HG03378 (cell line): ENCODE results near the gene SH3PXD2B.
"Not testable (repeated sequence)": the region's sequence is repeated elsewhere in the genome, so short reads cannot be mapped to it uniquely, and the experiment has no call there.

Experiments used
- ATAC-seq: cut with Tn5 transposase; IDR thresholded peaks from one replicate; pipeline ENCODE4 v1.9.1; 2021; ENCODE audit warnings: mild to moderate bottlenecking, moderate library complexity; ENCODE audit not compliant: unreplicated experiment

The SH3PXD2B gene

DNA sequence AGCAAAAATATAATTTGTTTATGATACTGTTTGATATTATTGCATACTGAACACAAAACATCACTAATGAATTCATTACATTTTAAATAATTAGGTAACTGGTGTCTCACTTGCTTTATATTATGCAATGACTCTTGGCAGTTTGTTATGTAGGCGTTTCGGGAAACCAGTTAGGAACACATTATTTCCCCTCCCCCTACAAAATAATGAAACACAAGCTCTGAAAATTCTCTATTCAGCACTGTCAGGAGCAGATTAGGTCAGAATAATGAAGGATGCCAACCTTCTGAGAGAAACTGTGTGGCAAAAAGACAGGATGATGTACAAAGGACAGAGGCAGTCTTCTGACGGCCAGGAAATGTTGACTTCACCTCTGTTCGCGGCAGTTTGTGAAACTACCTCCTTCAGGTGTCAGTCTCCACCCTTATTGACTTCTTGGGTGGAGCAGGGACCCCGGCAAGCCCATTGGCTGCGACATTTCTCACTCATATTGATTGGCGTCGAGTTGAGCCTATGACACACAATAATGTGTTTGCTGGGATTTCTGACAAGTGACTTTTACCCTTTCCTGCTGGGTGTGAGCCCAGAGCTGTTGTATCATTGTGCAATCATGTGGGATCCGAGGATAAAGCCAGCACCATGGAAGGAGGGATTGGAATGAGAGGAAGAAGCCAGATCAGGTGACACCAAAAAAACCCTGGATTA, 33.9 kb downstream of the SH3PXD2B start:
- ATAC-seq, result no peak

DNA sequence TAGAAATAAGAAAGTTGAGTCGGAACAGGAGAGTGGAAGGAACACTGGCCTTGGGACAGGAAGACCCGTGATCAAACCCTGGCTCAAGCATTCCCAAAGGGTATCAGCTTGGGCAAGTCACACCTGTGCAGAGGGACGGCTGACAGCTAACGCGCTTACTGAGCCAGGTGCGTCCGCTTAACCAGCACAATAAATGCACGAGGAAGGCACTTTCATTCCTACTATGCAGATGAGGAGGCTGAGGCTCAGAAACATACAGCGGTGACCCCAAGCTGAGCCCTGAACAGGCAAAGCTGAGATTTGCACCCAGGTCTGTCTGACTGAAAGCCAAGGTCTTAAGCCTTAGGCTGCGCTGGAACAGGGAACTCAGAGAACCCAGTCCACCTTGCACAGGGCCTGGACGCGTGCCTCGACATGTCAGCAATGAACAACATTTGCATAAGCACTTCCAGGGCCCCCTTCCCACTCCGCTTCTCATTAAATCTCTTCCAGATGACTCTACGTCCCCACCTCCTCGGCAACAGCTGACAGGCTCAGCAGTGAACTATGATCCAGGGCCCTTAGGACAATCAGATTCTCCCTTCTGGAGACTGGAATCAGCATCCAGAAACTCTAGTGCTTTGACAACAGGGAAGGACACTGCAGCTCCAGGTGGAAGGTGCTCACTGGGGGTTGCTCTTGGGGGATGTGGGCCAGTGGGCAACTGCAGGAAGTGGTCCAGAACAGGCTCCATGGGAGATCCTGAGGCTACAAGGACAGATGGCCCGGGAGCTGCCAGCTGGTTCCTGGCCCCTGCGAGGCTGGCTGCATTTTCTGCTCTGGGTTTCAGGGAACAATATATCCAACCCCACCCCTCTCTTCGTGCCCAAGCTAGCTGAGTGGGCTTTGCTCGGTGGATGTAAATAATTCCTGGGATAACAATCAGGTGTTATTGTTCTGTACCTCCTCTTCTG, 35.2 kb downstream of the SH3PXD2B start:
- ATAC-seq, result no peak

GRCh38 chr5:172417983-172418630, 36.2 kb downstream of the SH3PXD2B start:
- no peak for ATAC-seq

- ATAC-seq, result no peak
Measured at GRCh38 chr5:172417130-172417841, 37.0 kb downstream of the SH3PXD2B start.

GRCh38 chr5:172415362-172416275, 38.7 kb downstream of the SH3PXD2B start:
- ATAC-seq, result no peak

- ATAC-seq, result no peak
Measured at GRCh38 chr5:172414531-172415361, 39.6 kb downstream of the SH3PXD2B start.

DNA sequence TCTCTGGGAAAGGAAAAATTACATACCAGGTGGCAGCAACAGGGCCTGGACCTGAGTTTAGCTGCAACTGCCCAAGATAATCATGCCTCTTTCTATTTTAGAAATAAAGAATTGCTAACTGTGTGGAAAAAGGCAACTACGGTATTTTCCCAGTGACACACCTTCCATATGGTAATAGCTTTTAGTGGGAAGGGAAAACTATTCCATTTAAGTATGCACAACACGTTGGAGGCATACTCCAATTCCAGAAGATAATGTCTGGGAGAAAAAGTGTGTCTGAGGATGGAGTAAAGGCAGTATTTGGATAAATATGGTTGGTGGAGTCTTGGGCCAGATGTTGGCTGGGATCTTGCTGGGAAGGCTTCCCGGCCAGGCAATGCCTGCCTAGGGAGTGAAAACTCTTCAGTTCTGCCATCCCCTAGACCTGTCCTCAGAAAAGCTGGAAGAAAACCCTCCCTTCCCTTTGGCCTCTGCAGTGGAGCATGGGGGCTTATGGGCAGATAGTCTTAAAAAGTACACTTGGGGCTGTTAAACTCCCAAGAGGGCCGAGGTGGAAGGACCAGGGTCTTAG, 40.6 kb downstream of the SH3PXD2B start:
- ATAC-seq, result no peak

DNA sequence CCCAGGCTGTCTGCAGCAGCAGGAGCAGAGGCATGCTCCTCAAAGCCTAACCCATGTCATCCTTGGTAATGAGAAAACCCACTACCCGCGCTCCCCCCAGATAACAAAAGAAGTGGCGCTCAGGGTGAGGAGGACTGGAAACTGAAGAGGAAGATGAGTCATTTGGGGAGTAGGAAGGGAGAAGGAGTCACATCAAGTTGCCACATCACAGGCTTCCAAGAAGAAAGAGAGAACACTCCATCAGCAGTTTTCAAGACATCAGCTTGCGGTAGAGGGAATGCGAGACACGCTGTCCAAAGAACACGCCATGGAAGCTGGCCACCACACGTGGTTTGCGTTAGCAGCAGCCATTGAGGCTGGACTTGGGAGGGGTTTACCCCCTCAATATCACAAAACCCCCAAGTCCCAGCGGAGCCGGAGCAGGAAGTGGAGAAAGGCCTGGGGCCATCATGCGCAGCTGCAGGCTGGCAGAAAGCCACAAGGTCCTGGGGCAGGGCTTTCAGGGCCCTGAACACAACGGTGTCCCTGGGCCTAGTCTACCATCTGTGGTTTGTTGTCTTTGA, 41.5 kb downstream of the SH3PXD2B start:
- no peak for ATAC-seq

GRCh38 chr5:172411484-172412072, 42.7 kb downstream of the SH3PXD2B start:
- ATAC-seq, result no peak

DNA sequence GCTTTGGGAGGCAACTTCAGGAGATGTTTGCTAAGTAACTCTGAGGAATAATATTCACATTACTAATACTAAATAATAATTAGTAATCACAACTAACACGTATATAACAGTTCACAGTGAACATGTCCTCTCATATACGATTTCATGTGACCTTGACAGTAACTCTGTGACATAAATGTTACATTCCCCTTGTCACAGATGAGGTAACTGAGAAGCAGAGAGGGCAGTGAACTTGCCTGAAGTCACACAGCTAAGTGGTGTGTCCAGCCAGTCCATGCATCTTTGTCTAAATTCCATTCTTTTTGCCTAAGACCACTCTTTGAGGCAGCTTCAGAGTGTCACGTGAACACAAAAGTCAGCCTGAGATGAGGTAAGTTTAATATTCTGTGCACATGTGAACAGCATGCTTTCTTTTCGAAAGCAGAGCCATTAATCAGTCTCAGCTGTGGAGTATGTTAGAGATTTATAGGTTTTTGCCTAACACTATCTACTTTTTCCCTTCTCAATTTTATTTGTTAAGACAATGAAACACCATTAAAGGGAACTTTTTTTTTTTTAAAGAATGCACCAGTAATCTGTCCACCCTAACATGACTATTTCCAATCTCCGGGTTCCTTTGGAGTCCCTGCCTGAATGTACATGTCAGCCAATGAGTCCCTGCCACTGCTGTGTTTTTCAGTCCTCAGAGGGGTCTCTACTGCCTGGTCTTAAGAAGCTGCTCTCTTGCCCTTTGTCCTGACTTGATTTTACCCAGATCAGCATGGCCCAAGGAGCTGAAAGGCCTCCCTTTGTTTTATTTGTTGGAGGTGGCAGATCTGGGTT, 43.5 kb downstream of the SH3PXD2B start:
- ATAC-seq, result no peak

GRCh38 chr5:172410160-172410559, 44.2 kb downstream of the SH3PXD2B start:
- ATAC-seq, result no peak

DNA sequence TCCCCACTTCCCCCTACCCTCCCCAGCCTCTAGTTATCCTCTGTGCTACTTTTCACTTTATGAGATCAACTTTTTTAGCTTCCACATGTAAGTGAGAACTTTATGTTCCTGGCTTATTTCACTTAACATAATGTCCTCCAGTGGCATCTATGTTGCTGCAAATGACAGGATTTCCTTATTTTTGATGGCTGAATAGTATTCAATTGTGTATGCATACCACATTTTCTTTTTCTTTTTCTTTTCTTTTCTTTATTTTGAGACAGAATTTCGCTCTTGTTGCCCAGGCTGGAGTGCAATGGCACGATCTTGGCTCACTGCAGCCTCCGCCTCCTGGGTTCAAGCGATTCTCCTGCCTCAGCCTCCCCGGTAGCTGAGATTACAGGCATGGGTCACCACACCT, 44.8 kb downstream of the SH3PXD2B start:
- not testable (repeated sequence) for ATAC-seq

DNA sequence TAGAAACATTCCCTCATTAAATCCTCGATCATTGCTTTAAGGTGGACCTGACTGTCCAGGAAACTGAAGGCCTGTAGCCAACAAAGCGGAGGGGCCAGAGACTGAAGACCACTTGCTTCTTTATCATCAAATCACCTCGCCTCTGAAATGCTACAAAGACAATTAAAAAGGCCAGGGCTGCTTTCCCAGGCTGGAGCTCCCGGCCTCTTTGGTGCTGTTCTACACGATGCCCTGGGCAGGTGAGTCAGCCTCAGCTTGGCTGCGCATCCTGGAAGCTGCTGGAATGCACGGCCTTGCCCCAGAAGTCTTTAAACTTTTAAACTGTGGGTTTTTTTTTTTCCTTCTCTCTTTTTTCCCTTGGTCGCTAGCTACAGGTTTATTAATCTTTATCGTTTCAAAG, 46.5 kb downstream of the SH3PXD2B start:
- no peak for ATAC-seq

DNA sequence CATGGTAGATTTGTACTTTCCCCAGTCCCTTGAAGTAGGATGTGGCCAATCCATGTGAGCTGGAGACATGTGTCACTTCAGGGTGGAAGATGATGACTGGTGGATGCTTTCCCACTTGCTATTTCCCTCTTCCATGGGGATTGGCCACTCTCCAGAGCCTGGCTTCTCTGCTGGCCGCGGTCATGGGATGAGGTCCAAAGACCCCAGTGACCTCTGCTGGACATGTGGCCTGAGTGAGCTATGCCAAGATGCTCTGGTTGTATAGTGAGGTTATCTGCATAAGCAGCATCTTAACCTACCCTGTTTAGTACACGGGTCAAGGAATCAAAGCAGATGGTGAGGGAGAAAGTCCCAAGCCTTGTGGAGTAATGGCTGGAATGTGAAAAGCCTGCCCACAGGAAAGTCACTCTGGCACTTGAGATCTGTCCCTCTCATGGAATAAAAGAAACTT, 47.1 kb downstream of the SH3PXD2B start:
- no peak for ATAC-seq

DNA sequence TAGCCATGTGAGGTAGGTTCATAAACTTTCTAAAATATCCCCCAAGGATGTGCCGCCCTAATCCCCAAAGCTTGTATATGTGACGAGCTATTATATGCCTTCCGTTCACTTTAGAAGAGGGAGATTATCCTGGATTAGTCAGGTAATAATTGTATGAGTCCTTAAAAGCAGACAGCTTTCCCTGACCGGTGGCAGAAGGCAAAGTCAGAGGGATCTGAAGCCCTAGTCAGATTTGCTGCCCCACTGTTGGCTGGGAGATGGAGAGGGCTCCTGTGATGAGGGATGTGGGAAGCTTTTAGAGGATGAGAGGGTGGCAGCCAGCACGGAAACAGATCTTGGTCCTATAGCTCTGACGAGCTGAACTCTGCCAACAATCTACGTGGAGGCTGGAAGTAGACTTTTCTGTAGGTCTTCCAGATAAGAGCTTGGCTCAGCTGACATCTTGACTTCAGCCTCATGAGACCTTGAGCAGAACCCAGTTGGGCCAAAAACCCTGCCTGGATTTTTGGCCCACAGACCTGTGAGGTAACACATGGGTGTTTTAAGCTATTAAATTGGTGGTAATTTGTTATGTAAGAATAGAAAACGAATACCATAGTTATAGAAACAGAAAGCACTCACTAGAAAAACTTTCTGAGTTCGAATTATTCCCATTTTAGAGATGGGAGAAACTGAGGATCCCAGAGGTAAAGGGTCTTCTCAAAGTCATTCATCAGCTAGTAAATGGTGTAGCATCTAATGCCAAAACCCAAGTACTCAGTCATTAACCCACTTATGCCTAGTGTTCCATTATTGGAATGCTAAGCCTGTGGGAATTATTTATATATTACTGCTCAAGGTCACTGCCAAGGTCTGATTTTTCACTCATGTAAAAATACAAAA, 48.9 kb downstream of the SH3PXD2B start:
- no peak for ATAC-seq

DNA sequence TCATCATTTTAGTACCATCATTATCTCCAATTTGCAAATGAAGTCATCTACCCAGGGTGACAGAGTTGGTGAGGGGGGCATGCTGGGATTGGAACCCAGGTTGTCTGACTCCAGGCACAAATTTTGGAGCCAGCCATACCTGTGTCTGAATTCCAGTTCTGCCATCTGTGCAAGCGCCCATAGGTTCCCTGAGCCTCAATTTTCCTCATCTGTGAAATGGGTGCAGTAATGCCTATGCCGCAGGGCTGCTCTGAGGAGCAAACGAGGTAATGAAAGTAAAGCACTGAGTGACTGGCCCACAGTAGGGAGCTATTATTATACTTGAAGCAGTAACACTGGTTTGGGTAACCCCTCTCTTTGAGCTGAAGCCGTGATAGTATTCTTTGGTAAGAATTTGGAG, 49.6 kb downstream of the SH3PXD2B start:
- no peak for ATAC-seq
